GM13976 (cell line): ENCODE measurements around the gene CLSTN2.

Experiments
- DNase-seq: peaks from one replicate; pipeline ENCODE4 v3.0.0; 2012; ENCODE audit warnings: low spot score
- in situ Hi-C: fragments of 300-500 bp; cut with MboI; formaldehyde crosslinking; loops from one replicate; pipeline ENCODE4 v1.12.0; 2022; ENCODE audit warnings: low sequenced_read_pairs, mixed read lengths, inconsistent platforms; ENCODE audit not compliant: unreplicated experiment
- TF ChIP-seq, protein P1 (sequence below): IDR thresholded peaks from 2 replicates; pipeline ENCODE4 v1.5.1; 2012; ENCODE audit warnings: borderline replicate concordance, mild to moderate bottlenecking; ENCODE audit not compliant: insufficient read depth; ENCODE audit errors: extremely low read depth, missing control alignments, control extremely low read depth

The CLSTN2 gene

GRCh38 chr3:140439527-140439926, 504.5 kb downstream of the CLSTN2 start:
- in situ Hi-C loops = no loop called here
- no peak for DNase-seq
- TF ChIP-seq, protein P1, sequence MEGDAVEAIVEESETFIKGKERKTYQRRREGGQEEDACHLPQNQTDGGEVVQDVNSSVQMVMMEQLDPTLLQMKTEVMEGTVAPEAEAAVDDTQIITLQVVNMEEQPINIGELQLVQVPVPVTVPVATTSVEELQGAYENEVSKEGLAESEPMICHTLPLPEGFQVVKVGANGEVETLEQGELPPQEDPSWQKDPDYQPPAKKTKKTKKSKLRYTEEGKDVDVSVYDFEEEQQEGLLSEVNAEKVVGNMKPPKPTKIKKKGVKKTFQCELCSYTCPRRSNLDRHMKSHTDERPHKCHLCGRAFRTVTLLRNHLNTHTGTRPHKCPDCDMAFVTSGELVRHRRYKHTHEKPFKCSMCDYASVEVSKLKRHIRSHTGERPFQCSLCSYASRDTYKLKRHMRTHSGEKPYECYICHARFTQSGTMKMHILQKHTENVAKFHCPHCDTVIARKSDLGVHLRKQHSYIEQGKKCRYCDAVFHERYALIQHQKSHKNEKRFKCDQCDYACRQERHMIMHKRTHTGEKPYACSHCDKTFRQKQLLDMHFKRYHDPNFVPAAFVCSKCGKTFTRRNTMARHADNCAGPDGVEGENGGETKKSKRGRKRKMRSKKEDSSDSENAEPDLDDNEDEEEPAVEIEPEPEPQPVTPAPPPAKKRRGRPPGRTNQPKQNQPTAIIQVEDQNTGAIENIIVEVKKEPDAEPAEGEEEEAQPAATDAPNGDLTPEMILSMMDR = no peak

GRCh38 chr3:140440446-140440845, 505.5 kb downstream of the CLSTN2 start:
- in situ Hi-C loops = no loop called here
- TF ChIP-seq, protein P1 = no peak
- DNase-seq = no peak

DNA sequence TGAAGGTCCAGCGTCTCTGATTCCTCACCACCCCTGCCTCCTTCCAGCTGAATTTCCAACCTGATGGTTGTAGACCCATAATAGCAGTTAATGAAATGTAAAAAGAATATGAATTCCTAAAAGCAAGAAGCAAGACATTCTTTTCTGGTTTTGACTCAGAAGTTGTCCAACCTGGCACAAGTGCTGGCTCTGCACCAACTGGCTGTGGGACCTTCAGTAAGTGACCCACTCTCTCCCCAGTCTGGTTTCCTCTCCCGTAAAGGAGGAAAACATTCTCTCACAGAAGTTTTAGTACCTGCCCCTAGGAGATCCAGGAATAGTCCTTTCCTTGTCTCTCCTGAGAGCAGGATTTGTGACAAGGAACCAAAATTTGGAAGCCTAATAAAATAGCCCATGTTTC, 506.0 kb downstream of the CLSTN2 start:
- TF ChIP-seq, protein P1 = no peak
- DNase-seq = no peak
- in situ Hi-C loops = no loop called here

- in situ Hi-C loops = no loop called here
- DNase-seq = no peak
- TF ChIP-seq, protein P1 = no peak
Observed at GRCh38 chr3:140442621-140443020, 507.6 kb downstream of the CLSTN2 start.

DNA sequence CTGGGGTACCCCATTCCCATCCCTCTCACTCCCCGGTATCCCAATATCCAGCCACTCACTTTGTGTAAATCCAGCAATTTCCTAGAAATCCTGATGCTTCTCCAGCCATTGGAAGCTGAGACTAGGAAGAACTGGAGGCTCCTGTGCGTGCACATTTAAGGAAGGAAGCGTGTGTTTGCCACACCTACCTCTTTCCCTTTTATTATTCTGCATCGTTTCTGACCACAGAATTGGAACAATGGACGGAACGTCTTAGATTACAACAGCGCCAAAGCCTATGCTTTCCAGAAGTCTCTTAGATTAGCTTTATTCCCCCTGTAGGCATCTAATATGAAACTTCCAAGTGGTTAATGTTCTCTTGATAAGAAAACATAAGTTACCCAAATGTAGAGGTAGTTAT, 508.1 kb downstream of the CLSTN2 start:
- no peak for DNase-seq
- TF ChIP-seq, protein P1 = no peak
- in situ Hi-C loops = no loop called here

GRCh38 chr3:140443806-140444205, 508.8 kb downstream of the CLSTN2 start:
- in situ Hi-C loops = no loop called here
- DNase-seq = no peak
- TF ChIP-seq, protein P1 = no peak

GRCh38 chr3:140446734-140447133, 511.7 kb downstream of the CLSTN2 start:
- in situ Hi-C loops = no loop called here
- TF ChIP-seq, protein P1 = no peak
- DNase-seq = no peak
